OCI-LY3 (cell line): ENCODE measurements around the gene DOK5.

Source experiments
- H2AFZ ChIP-seq: fragments of 200-600, 300-600 bp; shearing (Covaris generic); 2 replicates; pipeline ENCODE4 v1.6.0; 2014; ENCODE audit warnings: antibody characterized with exemption, low read depth, low read length
- H3K27ac ChIP-seq: fragments of 200-600, 300-600 bp; sonication (generic); 2 replicates; pipeline ENCODE4 v1.5.1; 2014; ENCODE audit warnings: mild to moderate bottlenecking, low read length, moderate library complexity, mixed read lengths
- H3K27me3 ChIP-seq: fragments of 200-600, 300-600 bp; sonication (generic); 2 replicates; pipeline ENCODE4 v1.6.1; 2014; ENCODE audit warnings: low read depth, low read length, mixed read lengths
- H3K36me3 ChIP-seq: fragments of 200-600, 300-600 bp; sonication (generic); replicated peaks from 2 replicates; pipeline ENCODE3; 2014; ENCODE audit warnings: low read depth, low read length, mixed read lengths
- H3K4me1 ChIP-seq: fragments of 300-600, 200-600 bp; sonication (generic); 2 replicates; pipeline ENCODE4 v1.6.1; 2014; ENCODE audit warnings: low read length, mixed read lengths
- H3K4me2 ChIP-seq: fragments of 200-600, 300-600 bp; sonication (generic); 2 replicates; pipeline ENCODE4 v1.6.1; 2014; ENCODE audit warnings: low read length, mixed read lengths
- H3K4me3 ChIP-seq: fragments of 300-600, 200-600 bp; sonication (generic); 2 replicates; pipeline ENCODE4 v1.5.1; 2014; ENCODE audit warnings: antibody characterized with exemption, mild to moderate bottlenecking, low read length, moderate library complexity
- H3K79me2 ChIP-seq: fragments of 300-600, 200-600 bp; shearing (Covaris generic); 2 replicates; pipeline ENCODE4 v1.6.1; 2014; ENCODE audit warnings: mild to moderate bottlenecking, low read length, mixed read lengths
- H3K9ac ChIP-seq: fragments of 300-600, 200-600 bp; shearing (Covaris generic); 2 replicates; pipeline ENCODE4 v1.6.0; 2014; ENCODE audit warnings: mild to moderate bottlenecking, low read length, moderate library complexity
- H3K9me3 ChIP-seq: fragments of 200-600, 300-600 bp; shearing (Covaris generic); 2 replicates; pipeline ENCODE4 v1.6.1; 2014; ENCODE audit warnings: low read length, mixed read lengths; ENCODE audit not compliant: insufficient read depth
- H4K20me1 ChIP-seq: fragments of 200-600, 300-600 bp; sonication (generic); 2 replicates; pipeline ENCODE4 v1.6.1; 2016; ENCODE audit warnings: low read length, mixed read lengths; ENCODE audit not compliant: insufficient read depth
- CTCF ChIP-seq: fragments of 200-600, 300-600 bp; sonication (generic); IDR thresholded peaks from 2 replicates; pipeline ENCODE4 v1.5.1; 2014; ENCODE audit warnings: antibody characterized with exemption, low read length, low read depth
- EZH2phosphoT487 ChIP-seq: fragments of 200-600 bp; shearing (Covaris generic); IDR thresholded peaks from 2 replicates; pipeline ENCODE4 v1.6.1; 2018; ENCODE audit warnings: antibody characterized with exemption, mixed run types, low read depth

Gene DOK5

GRCh38 chr20:54525916-54526590, 50.7 kb downstream of the DOK5 start:
- Histone ChIP-seq H3K4me3 (no peak overlapping the region), H4K20me1 (no peaks in the 10 kb centered on the region), H2AFZ (no peak overlapping the region), H3K9ac (no peak overlapping the region), H3K27me3 (peaks cover 3% of the 10 kb centered on the region; the same call in 1 of the 2 replicates), H3K36me3 (no peaks in the 10 kb centered on the region), H3K4me1 (no peaks in the 10 kb centered on the region), H3K27ac (no peak overlapping the region), H3K4me2 (no peak overlapping the region), H3K79me2 (no peaks in the 10 kb centered on the region), H3K9me3 (no peaks in the 10 kb centered on the region)
- TF ChIP-seq EZH2phosphoT487 (no peak), CTCF (no peak)

DNA sequence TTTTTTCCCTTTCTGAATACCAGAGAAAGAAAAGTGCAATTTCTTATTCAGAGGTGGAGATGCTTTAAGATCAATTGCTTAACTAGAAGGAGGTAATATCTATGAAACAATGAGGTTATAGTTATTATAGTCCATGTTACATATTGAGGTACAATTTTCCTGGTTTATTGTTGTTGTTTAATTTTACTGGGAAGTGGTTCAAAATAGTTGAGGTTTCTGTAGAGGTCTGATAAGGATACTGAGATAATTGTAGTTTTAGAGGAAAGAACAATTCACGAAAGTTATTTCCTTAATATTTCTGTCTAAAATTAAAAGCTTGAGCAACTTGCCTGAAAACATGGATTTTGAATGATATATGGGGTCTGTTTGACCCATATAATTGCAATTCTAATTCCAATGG, 51.4 kb downstream of the DOK5 start:
- TF ChIP-seq EZH2phosphoT487 (no peak), CTCF (no peak)
- no peak overlapping the region for H3K4me3 ChIP-seq
- no peaks in the 10 kb centered on the region for H4K20me1 ChIP-seq
- no peaks in the 10 kb centered on the region for H3K36me3 ChIP-seq
- H3K27me3 ChIP-seq, result peaks cover 3% of the 10 kb centered on the region; the same call in 1 of the 2 replicates
- H2AFZ ChIP-seq, result no peak overlapping the region
- H3K9me3 ChIP-seq, result no peaks in the 10 kb centered on the region
- H3K4me2 ChIP-seq, result no peak overlapping the region
- H3K4me1 ChIP-seq, result no peaks in the 10 kb centered on the region
- H3K27ac ChIP-seq, result no peak overlapping the region
- no peaks in the 10 kb centered on the region for H3K79me2 ChIP-seq
- H3K9ac ChIP-seq, result no peak overlapping the region

DNA sequence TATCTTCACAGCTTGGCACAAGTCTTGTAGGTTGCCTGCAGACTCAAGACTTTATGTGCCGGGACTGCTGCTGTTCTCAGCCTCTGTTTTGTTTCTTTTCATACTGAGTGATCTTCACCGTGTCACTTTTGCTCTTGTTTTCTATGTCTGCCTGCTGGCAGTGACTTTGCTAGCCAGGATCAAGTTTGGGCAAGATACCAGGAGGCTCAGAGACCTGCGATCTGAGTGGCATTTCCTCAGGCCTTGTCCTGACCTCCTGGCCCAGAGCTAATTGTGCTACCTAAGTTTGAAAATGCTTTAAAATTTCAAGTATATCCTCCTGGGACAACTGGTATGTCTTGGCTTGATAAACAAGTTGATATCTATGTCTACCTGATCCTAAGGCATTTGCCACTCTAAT, 57.2 kb downstream of the DOK5 start:
- TF ChIP-seq CTCF, result no peak
- no peak for TF ChIP-seq EZH2phosphoT487
- Histone ChIP-seq H3K36me3 (peaks cover 3% of the 10 kb centered on the region), H3K9me3 (0 out of 2 replicates have a peak, but pooled peaks cover 4% of the 10 kb centered on the region), H3K79me2 (no peaks in the 10 kb centered on the region), H3K9ac (no peak overlapping the region), H4K20me1 (no peaks in the 10 kb centered on the region), H3K4me1 (no peaks in the 10 kb centered on the region), H2AFZ (no peak overlapping the region), H3K27me3 (peaks cover 3% of the 10 kb centered on the region; the same call in 1 of the 2 replicates), H3K4me2 (no peak overlapping the region), H3K27ac (no peak overlapping the region), H3K4me3 (no peak overlapping the region)

DNA sequence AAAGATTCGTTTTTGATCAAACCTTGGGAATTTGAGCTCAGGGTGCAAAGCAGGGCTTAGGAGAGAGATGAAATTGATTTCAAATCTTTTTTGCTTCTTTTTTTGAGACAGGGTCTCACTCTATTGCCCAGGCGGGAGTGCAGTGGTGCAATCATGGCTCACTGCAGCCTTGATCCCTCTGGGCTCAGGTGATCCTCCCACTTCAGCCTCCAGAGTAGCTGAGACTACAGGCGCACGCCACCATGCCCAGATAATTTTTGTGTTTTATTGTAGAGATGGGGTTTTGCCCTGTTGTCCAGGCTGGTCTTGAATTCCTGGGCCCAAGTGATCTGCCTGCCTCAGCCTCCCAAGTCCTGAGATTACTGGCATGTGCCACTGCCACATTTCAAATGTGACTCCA, 58.7 kb downstream of the DOK5 start:
- H3K4me2 ChIP-seq, result no peak overlapping the region
- no peaks in the 10 kb centered on the region for H4K20me1 ChIP-seq

More for the DNA sequence above, 58.7 kb downstream of the DOK5 start:
- no peak overlapping the region for H3K27ac ChIP-seq
- no peak overlapping the region for H3K9ac ChIP-seq
- H2AFZ ChIP-seq, result no peak overlapping the region
- peaks cover 12% of the 10 kb centered on the region; the same call in 1 of the 2 replicates for H3K9me3 ChIP-seq
- no peaks in the 10 kb centered on the region for H3K79me2 ChIP-seq
- peaks cover 3% of the 10 kb centered on the region; the same call in 1 of the 2 replicates for H3K27me3 ChIP-seq
- TF ChIP-seq EZH2phosphoT487 (no peak), CTCF (no peak)
- no peak overlapping the region for H3K4me3 ChIP-seq
- H3K36me3 ChIP-seq, result peaks cover 8% of the 10 kb centered on the region
- H3K4me1 ChIP-seq, result no peaks in the 10 kb centered on the region
